HEK293T (cell line): ENCODE data around the gene NTN3.

Source experiments
- ARNT ChIP-seq: fragments of 450-650 bp; IDR thresholded peaks from 2 replicates; pipeline ENCODE4 v1.6.1; 2017; ENCODE audit warnings: mild to moderate bottlenecking
- BHLHE40 ChIP-seq: fragments of 450-650 bp; IDR thresholded peaks from 2 replicates; pipeline ENCODE4 v1.6.1; 2016; ENCODE audit warnings: mild to moderate bottlenecking, moderate library complexity, borderline replicate concordance
- CTBP1 ChIP-seq: fragments of 450-650 bp; IDR thresholded peaks from 2 replicates; pipeline ENCODE4 v1.6.1; 2016; ENCODE audit warnings: borderline replicate concordance
- ELF4 ChIP-seq: fragments of 450-650 bp; IDR thresholded peaks from 2 replicates; pipeline ENCODE4 v1.6.1; 2017; ENCODE audit warnings: antibody characterized with exemption
- FOXA1 ChIP-seq: fragments of 450-650 bp; IDR thresholded peaks from 2 replicates; pipeline ENCODE4 v1.6.1; 2016; ENCODE audit warnings: mild to moderate bottlenecking
- FOXM1 ChIP-seq: fragments of 450-650 bp; IDR thresholded peaks from 2 replicates; pipeline ENCODE4 v1.6.1; 2017; ENCODE audit warnings: mild to moderate bottlenecking, borderline replicate concordance
- HDGF ChIP-seq: fragments of 450-650 bp; IDR thresholded peaks from 2 replicates; pipeline ENCODE4 v1.6.1; 2017; ENCODE audit warnings: antibody characterized with exemption, borderline replicate concordance
- L3MBTL2 ChIP-seq: fragments of 450-650 bp; conservative IDR thresholded peaks from 2 replicates; pipeline ENCODE4 v1.6.1; 2016; ENCODE audit warnings: mild to moderate bottlenecking
- LEF1 ChIP-seq: fragments of 450-650 bp; IDR thresholded peaks from 2 replicates; pipeline ENCODE4 v1.6.1; 2017; ENCODE audit warnings: mild to moderate bottlenecking, borderline replicate concordance
- PKNOX1 ChIP-seq: fragments of 450-650 bp; IDR thresholded peaks from 2 replicates; pipeline ENCODE4 v1.6.1; 2016
- SP1 ChIP-seq: fragments of 450-650 bp; IDR thresholded peaks from 2 replicates; pipeline ENCODE4 v1.6.1; 2017
- SUZ12 ChIP-seq: fragments of 450-650 bp; IDR thresholded peaks from 2 replicates; pipeline ENCODE4 v1.6.1; 2016; ENCODE audit warnings: mild to moderate bottlenecking
- TARDBP ChIP-seq: fragments of 450-650 bp; IDR thresholded peaks from 2 replicates; pipeline ENCODE4 v1.6.1; 2016
- ZNF384 ChIP-seq: fragments of 450-650 bp; IDR thresholded peaks from 2 replicates; pipeline ENCODE4 v1.6.1; 2016

GRCh38 chr16:2470234-2470601 lies 879 bp upstream of the NTN3 start:
- no peak for TF ChIP-seq FOXM1
- no peak for TF ChIP-seq LEF1
- no peak for TF ChIP-seq SP1
- no peak for TF ChIP-seq ARNT
- no peak for TF ChIP-seq HDGF
- no peak for TF ChIP-seq ELF4
- TF ChIP-seq TARDBP: no peak
- TF ChIP-seq L3MBTL2: no peak
- TF ChIP-seq ZNF384: no peak
- no peak for TF ChIP-seq SUZ12
- TF ChIP-seq PKNOX1: no peak
- TF ChIP-seq FOXA1: no peak
- TF ChIP-seq BHLHE40: no peak
- TF ChIP-seq CTBP1: no peak
